Mucosa of rectum (tissue), 2 donors: Measurements from ENCODE around the gene COA6.
"Not testable (repeated sequence)": the region's sequence is repeated elsewhere in the genome, so short reads cannot be mapped to it uniquely, and the experiment has no call there.

Experiments
- H3K27ac ChIP-seq, 2 donors: one replicate each; pipeline ENCODE4 v1.7.0; 2013; ENCODE audit warnings: inconsistent platforms in 2 of 2, low read depth in 2 of 2, low read length in 2 of 2
- H3K27me3 ChIP-seq, 2 donors: one replicate each; pipeline ENCODE4 v1.7.0; 2013; ENCODE audit warnings: low read length in 2 of 2; ENCODE audit not compliant: control insufficient read depth in 2 of 2, insufficient read depth in 2 of 2
- H3K36me3 ChIP-seq, 2 donors: one replicate each; pipeline ENCODE4 v1.7.0; 2013; ENCODE audit warnings: low read length in 2 of 2; ENCODE audit not compliant: control insufficient read depth in 2 of 2, insufficient read depth in 2 of 2
- H3K4me1 ChIP-seq, 2 donors: one replicate each; pipeline ENCODE4 v1.7.0; 2013; ENCODE audit warnings: low read length in 2 of 2, mild to moderate bottlenecking in 1 of 2; ENCODE audit not compliant: control insufficient read depth in 2 of 2, insufficient read depth in 2 of 2
- H3K4me3 ChIP-seq, 2 donors: one replicate each; pipeline ENCODE4 v1.7.0; 2013; ENCODE audit warnings: low read length in 2 of 2
- H3K9ac ChIP-seq, 2 donors: one replicate each; pipeline ENCODE4 v1.7.0; 2013; ENCODE audit warnings: low read length in 2 of 2, low read depth in 1 of 2, mild to moderate bottlenecking in 1 of 2
- H3K9me3 ChIP-seq, 2 donors: one replicate each; pipeline ENCODE4 v1.7.0; 2013; ENCODE audit warnings: low read length in 2 of 2; ENCODE audit not compliant: control insufficient read depth in 2 of 2
- donor health status: healthy.
- donor health status: Normal muscosa, but diverticular disease.

Gene COA6

GRCh38 chr1:234340528-234340927 is 32.7 kb upstream of the COA6 start:
- no peak overlapping the region for H3K27ac ChIP-seq
- no peak overlapping the region for H3K9ac ChIP-seq
- no peaks in the 10 kb centered on the region for H3K36me3 ChIP-seq
- no peak overlapping the region for H3K4me3 ChIP-seq
- H3K9me3 ChIP-seq: peaks cover 0 to 3% of the 10 kb centered on the region in 2 donors
- H3K4me1 ChIP-seq: no peaks in the 10 kb centered on the region
- H3K27me3 ChIP-seq: no peaks in the 10 kb centered on the region

GRCh38 chr1:234342774-234343173 is 30.5 kb upstream of the COA6 start:
- Histone ChIP-seq H3K9me3 (no peaks in the 10 kb centered on the region), H3K4me1 (no peaks in the 10 kb centered on the region), H3K4me3 (no peak overlapping the region), H3K27ac (no peak overlapping the region), H3K36me3 (no peaks in the 10 kb centered on the region), H3K27me3 (no peaks in the 10 kb centered on the region), H3K9ac (no peak overlapping the region)

DNA sequence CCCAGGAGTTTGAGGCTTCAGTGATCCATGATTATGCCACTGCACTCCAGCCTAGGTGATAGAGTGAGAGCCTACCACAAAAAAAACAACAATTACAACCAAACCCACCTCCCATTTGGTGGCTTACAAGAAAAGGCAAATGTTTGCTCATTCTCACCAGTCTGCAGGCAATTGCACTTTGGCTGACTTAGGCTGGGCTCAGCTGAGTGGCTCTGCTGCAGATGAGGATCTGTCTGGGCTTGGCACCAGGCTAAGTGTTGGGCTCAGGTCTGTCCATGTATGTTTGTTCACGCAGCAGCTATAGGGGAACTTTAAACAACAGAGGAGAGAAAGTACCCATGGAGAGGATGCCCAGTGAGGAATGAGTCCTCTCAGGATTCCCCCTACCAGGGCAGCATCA is 28.0 kb upstream of the COA6 start:
- H3K4me1 ChIP-seq: no peaks in the 10 kb centered on the region
- H3K36me3 ChIP-seq: no peaks in the 10 kb centered on the region
- H3K27ac ChIP-seq: no peak overlapping the region
- H3K4me3 ChIP-seq: no peak overlapping the region
- H3K9me3 ChIP-seq: no peaks in the 10 kb centered on the region
- H3K27me3 ChIP-seq: peaks cover 0 to 4% of the 10 kb centered on the region in 2 donors
- H3K9ac ChIP-seq: no peak overlapping the region

GRCh38 chr1:234348964-234349363 is 24.3 kb upstream of the COA6 start:
- no peaks in the 10 kb centered on the region for H3K4me1 ChIP-seq
- H3K27me3 ChIP-seq: peaks cover 0 to 4% of the 10 kb centered on the region in 2 donors
- H3K36me3 ChIP-seq: no peaks in the 10 kb centered on the region
- peaks cover 0 to 3% of the 10 kb centered on the region in 2 donors for H3K9me3 ChIP-seq
- no peak overlapping the region for H3K9ac ChIP-seq
- H3K4me3 ChIP-seq: no peak overlapping the region
- H3K27ac ChIP-seq: no peak overlapping the region

DNA sequence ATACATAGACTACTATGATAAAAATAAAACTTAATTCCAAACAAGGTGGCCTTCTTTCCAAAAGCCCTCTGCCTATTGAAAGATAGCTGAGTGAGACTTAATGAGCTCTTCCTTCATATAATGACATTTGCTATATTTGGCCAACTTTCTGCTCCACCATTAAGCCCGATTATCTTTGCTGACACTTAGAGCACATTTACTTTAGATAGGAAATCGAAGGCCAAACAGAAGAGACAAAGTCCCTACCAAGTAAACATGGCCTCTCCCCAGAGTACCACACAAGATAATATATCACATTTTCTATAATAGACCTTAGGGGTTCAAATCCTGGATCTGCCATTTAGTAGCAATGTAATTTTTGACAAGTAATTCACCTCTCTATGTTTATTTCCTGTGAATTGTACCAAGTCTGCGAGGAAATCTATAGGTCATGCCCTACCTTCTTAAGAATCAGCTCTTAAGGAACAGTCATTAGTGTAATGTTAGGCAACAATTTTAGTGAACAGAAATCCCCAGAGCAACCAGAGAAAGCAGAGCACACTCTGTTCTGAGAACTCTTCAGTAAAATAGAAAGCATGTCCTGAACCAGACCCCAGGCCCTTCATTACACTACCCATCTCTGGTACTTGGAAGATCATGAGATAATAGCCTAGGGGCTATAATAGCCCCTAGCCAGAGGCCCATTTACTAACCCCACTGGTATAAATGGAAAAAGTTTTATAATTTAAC is 17.3 kb upstream of the COA6 start:
- Histone ChIP-seq H3K9me3 (peaks cover 0 to 3% of the 10 kb centered on the region in 2 donors), H3K4me3 (no peak overlapping the region), H3K36me3 (no peaks in the 10 kb centered on the region), H3K27ac (no peak overlapping the region), H3K4me1 (no peaks in the 10 kb centered on the region), H3K9ac (no peak overlapping the region), H3K27me3 (no peaks in the 10 kb centered on the region)

GRCh38 chr1:234356615-234357269 is 16.5 kb upstream of the COA6 start:
- H3K9me3 ChIP-seq, H3K27me3 ChIP-seq, H3K36me3 ChIP-seq, H3K4me1 ChIP-seq: not testable (repeated sequence)
- peak overlapping the region in 1 of 2 donors; percentile 64 for H3K9ac ChIP-seq
- peak overlapping the region; percentile 62 to 91 for H3K4me3 ChIP-seq
- H3K27ac ChIP-seq: peak overlapping the region in 1 of 2 donors; percentile 15

- Histone ChIP-seq H3K9ac (no peak overlapping the region), H3K4me3 (no peak overlapping the region), H3K9me3 (peaks cover 0 to 3% of the 10 kb centered on the region in 2 donors), H3K27me3 (no peaks in the 10 kb centered on the region), H3K4me1 (no peaks in the 10 kb centered on the region), H3K36me3 (no peaks in the 10 kb centered on the region), H3K27ac (no peak overlapping the region)
These were observed 15.4 kb upstream of the COA6 start for GRCh38 chr1:234357831-234358230.

- no peaks in the 10 kb centered on the region for H3K36me3 ChIP-seq
- no peak overlapping the region for H3K4me3 ChIP-seq
- no peak overlapping the region for H3K27ac ChIP-seq
- no peaks in the 10 kb centered on the region for H3K4me1 ChIP-seq
- no peak overlapping the region for H3K9ac ChIP-seq
- H3K9me3 ChIP-seq: no peaks in the 10 kb centered on the region
- no peaks in the 10 kb centered on the region for H3K27me3 ChIP-seq
These were observed 12.1 kb upstream of the COA6 start for GRCh38 chr1:234361102-234361603.

DNA sequence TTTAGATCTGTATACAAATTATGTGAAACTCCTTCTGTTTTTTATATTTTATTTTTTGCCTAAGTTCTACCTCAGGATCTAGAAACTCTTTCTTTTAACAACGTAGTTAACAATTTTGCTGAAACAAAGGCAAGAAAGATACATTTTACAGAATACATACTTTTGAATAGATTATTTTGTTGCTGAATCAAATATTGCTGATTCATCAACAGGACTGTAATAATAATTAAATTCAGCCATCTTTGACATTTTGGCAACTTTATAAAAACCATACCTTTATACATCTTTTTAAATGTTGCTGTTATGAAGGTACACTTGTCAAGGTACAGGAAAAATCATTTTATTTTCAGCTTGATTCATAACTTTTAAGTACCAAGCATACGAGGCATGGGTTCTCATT is 10.7 kb upstream of the COA6 start:
- Histone ChIP-seq H3K9ac (no peak overlapping the region), H3K4me1 (no peaks in the 10 kb centered on the region), H3K4me3 (no peak overlapping the region), H3K9me3 (no peaks in the 10 kb centered on the region), H3K27ac (no peak overlapping the region), H3K27me3 (no peaks in the 10 kb centered on the region), H3K36me3 (no peaks in the 10 kb centered on the region)

- no peak overlapping the region for H3K4me3 ChIP-seq
- no peak overlapping the region for H3K27ac ChIP-seq
- no peaks in the 10 kb centered on the region for H3K9me3 ChIP-seq
- no peaks in the 10 kb centered on the region for H3K27me3 ChIP-seq
- no peaks in the 10 kb centered on the region for H3K36me3 ChIP-seq
- no peak overlapping the region for H3K9ac ChIP-seq
- no peaks in the 10 kb centered on the region for H3K4me1 ChIP-seq
These were observed 4.8 kb upstream of the COA6 start for GRCh38 chr1:234368320-234369032.
